Measurements from ENCODE around the gene UBA1. TPM values are rescaled to one million over a fixed set of nuclear protein-coding genes. Genes with fewer than 3 reads are reported as not detected.
"Not testable (repeated sequence)": the region's sequence is repeated elsewhere in the genome, so short reads cannot be mapped to it uniquely, and the experiment has no call there.

The UBA1 gene
- total and polyA plus RNA-seq, 10 of the 15 experiments (the other 5 are each of a cell fraction or from before 2014, with no cell fraction given) = 60.4 to 314 (median 216) TPM

DNA sequence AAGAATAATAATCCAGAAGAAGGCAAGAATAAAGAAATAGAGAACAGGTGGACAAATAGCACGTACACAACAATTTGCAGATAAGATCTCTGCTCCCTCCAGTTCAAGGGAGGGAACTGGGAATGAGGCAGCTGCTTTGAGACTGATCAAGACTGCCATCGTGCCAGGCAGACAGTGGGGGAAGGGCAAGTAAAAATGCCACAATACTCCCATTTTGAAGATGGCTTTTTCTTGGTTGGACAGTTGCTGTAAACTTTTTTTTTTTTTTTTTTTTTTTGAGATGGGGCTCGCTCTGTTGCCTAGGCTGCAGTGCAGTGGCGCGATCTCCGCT, 56.4 kb downstream of the UBA1 start:
- H3K4me1 ChIP-seq (ENCODE audit: control insufficient read depth, insufficient read depth, low read length) = no peaks in the 10 kb centered on the region
- no peak overlapping the region for H3K9ac ChIP-seq (ENCODE audit: control insufficient read depth, insufficient read depth, low read length)
- in situ Hi-C loops (cut with MboI) = no loop called here
- no peak for DNase-seq (ENCODE audit: low read depth, low spot score)
- H3K36me3 ChIP-seq (ENCODE audit: control insufficient read depth in 2 of 2, insufficient read depth in 2 of 2, low read length in 1 of 2) = peaks cover 0 to 1% of the 10 kb centered on the region in 2 experiments; a peak in 2 of 4 replicates
- H3K4me3 ChIP-seq = no peak overlapping the region
- H3K27ac ChIP-seq (ENCODE audit: control insufficient read depth, insufficient read depth) = no peak overlapping the region
- SMC1A ChIA-PET (ENCODE audit: uncharacterized antibody, unreplicated experiment) = no interaction called here
- no peaks in the 10 kb centered on the region; the same call in 2 of the 3 replicates for H3K9me3 ChIP-seq (replicated peaks; ENCODE audit: control insufficient read depth, insufficient read depth, low read length)
- no peaks in the 10 kb centered on the region for H4K20me1 ChIP-seq (ENCODE audit: control insufficient read depth, insufficient read depth)
- no peak for ATAC-seq
- POLR2A ChIA-PET = interaction anchor here (0.7 kb wide), 1 partner anchor 246 kb away, joined by 8 read pairs; no protein-coding TSS in a partner anchor
- RAD21 ChIA-PET (ENCODE audit: unreplicated experiment) = interaction anchor here (1.4 kb wide), 1 partner anchor 112 kb away, joined by 4 read pairs; no protein-coding TSS in a partner anchor
- no peaks in the 10 kb centered on the region for H3K27me3 ChIP-seq (replicated peaks in 1 of 2; ENCODE audit: control insufficient read depth in 2 of 2, insufficient read depth in 2 of 2, low read length in 1 of 2)
- no peaks in the 10 kb centered on the region for H3K79me2 ChIP-seq (ENCODE audit: control insufficient read depth, insufficient read depth, low read length)
- intact Hi-C loops (cut with micrococcal nuclease; ENCODE audit: unreplicated experiment) = no loop called here
- H2AFZ ChIP-seq (ENCODE audit: control insufficient read depth, low read depth, low read length) = no peak overlapping the region
- H3K4me2 ChIP-seq (ENCODE audit: control insufficient read depth, insufficient read depth) = no peak overlapping the region
- no peak for FAIRE-seq
- BruUV-seq (replicated peaks) = no TSS peak
- no peak for TF ChIP-seq NFIC (IDR thresholded peaks at IDR 0.05; ENCODE audit: low read depth, low read length)
- TF ChIP-seq, protein P1, sequence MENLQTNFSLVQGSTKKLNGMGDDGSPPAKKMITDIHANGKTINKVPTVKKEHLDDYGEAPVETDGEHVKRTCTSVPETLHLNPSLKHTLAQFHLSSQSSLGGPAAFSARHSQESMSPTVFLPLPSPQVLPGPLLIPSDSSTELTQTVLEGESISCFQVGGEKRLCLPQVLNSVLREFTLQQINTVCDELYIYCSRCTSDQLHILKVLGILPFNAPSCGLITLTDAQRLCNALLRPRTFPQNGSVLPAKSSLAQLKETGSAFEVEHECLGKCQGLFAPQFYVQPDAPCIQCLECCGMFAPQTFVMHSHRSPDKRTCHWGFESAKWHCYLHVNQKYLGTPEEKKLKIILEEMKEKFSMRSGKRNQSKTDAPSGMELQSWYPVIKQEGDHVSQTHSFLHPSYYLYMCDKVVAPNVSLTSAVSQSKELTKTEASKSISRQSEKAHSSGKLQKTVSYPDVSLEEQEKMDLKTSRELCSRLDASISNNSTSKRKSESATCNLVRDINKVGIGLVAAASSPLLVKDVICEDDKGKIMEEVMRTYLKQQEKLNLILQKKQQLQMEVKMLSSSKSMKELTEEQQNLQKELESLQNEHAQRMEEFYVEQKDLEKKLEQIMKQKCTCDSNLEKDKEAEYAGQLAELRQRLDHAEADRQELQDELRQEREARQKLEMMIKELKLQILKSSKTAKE (IDR thresholded peaks at IDR 0.05; ENCODE audit: low read depth, poor library complexity, severe bottlenecking) = no peak
- no peak for TF ChIP-seq POU2F2 (IDR thresholded peaks at IDR 0.05; ENCODE audit: borderline replicate concordance, low read depth, low read length)
- no peak for TF ChIP-seq YBX1 (IDR thresholded peaks at IDR 0.05)
- TF ChIP-seq ESRRA (IDR thresholded peaks at IDR 0.05; ENCODE audit: low read length) = no peak
- TF ChIP-seq MXI1 (IDR thresholded peaks at IDR 0.05; ENCODE audit: low read depth, low read length) = no peak
- WGBS (ENCODE audit: insufficient coverage, insufficient replicate concordance, low lambda C conversion rate, missing lambda C conversion rate) = 80% methylated on average over 3 of the region's 6 CpGs
- CTCF ChIA-PET = no interaction called here

DNA sequence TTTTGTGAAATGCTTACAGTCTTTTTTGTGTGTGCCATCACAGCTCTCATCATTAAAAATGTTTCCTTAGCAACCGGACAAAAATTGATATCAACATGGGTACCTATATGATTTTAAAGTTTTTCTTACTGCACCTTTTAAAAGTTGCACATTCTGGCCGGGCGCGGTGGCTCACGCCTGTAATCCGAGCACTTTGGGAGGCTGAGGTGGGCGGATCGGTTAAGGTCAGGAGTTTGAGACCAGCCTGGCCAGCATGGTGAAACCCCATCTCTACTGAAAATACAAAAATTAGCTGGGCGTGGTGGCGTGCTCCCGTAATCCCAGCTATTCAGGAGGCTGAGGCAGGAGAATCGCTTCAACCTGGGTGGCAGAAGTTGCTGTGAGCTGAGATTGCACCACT, 64.0 kb downstream of the UBA1 start:
- CTCF ChIA-PET; H3K36me3 ChIP-seq (ENCODE audit: control insufficient read depth in 2 of 2, insufficient read depth in 2 of 2, low read length in 1 of 2); FAIRE-seq; H3K9ac ChIP-seq (ENCODE audit: control insufficient read depth, insufficient read depth, low read length); in situ Hi-C loops (cut with MboI); H3K4me1 ChIP-seq (ENCODE audit: control insufficient read depth, insufficient read depth, low read length); intact Hi-C loops (cut with micrococcal nuclease; ENCODE audit: unreplicated experiment); H3K27me3 ChIP-seq (replicated peaks in 1 of 2; ENCODE audit: control insufficient read depth in 2 of 2, insufficient read depth in 2 of 2, low read length in 1 of 2); RAD21 ChIA-PET (ENCODE audit: unreplicated experiment); DNase-seq (ENCODE audit: low read depth, low spot score); H2AFZ ChIP-seq (ENCODE audit: control insufficient read depth, low read depth, low read length); H3K27ac ChIP-seq (ENCODE audit: control insufficient read depth, insufficient read depth); H3K9me3 ChIP-seq (replicated peaks; ENCODE audit: control insufficient read depth, insufficient read depth, low read length); ATAC-seq; H4K20me1 ChIP-seq (ENCODE audit: control insufficient read depth, insufficient read depth); H3K4me3 ChIP-seq; SMC1A ChIA-PET (ENCODE audit: uncharacterized antibody, unreplicated experiment); POLR2A ChIA-PET; H3K79me2 ChIP-seq (ENCODE audit: control insufficient read depth, insufficient read depth, low read length); BruUV-seq (replicated peaks); H3K4me2 ChIP-seq (ENCODE audit: control insufficient read depth, insufficient read depth): not testable (repeated sequence)
- 69% methylated on average over 12 of the region's 12 CpGs for WGBS (ENCODE audit: insufficient coverage, insufficient replicate concordance, low lambda C conversion rate, missing lambda C conversion rate)

Other genes with a start within 250 kb of the UBA1 start
- gene RGN, start 115.4 kb upstream of the UBA1 start, total RNA-seq (2014; rRNA removed) = not detected in 2 replicates
- not detected in 2 replicates for gene RGN, start 115.4 kb upstream of the UBA1 start, total RNA-seq (2014; rRNA removed; fragmentation: Illumina TruSeq; extraction: Trizol)
- 0.13 and 0.15 TPM in 2 replicates for gene RGN, start 115.4 kb upstream of the UBA1 start, total RNA-seq (2021)
- not detected in 2 replicates for gene RGN, start 115.4 kb upstream of the UBA1 start, polyA plus RNA-seq (2011; rRNA removed)
- not detected in 2 replicates for gene RGN, start 115.4 kb upstream of the UBA1 start, polyA plus RNA-seq (2014; fragmentation: Illumina TruSeq; extraction: Trizol)
- gene RGN, start 115.4 kb upstream of the UBA1 start, polyA plus RNA-seq (2014; fragmentation: Nextera tagmentation; extraction: Ambion mirVana) = not detected
- not detected in 2 replicates for gene RGN, start 115.4 kb upstream of the UBA1 start, polyA plus RNA-seq (2014; rRNA removed)
- gene RGN, start 115.4 kb upstream of the UBA1 start, polyA plus RNA-seq (2016; fragmentation: Nextera tagmentation; extraction: Ambion mirVana) = not detected
- gene NDUFB11, start 49.1 kb upstream of the UBA1 start, total RNA-seq (2014; rRNA removed) = 179 and 202 TPM in 2 replicates
- 51.2 and 60.8 TPM in 2 replicates for gene NDUFB11, start 49.1 kb upstream of the UBA1 start, total RNA-seq (2014; rRNA removed; fragmentation: Illumina TruSeq; extraction: Trizol)
- 101 and 106 TPM in 2 replicates for gene NDUFB11, start 49.1 kb upstream of the UBA1 start, total RNA-seq (2021)
- 27.3 and 53.4 TPM in 2 replicates for gene NDUFB11, start 49.1 kb upstream of the UBA1 start, polyA plus RNA-seq (2011; rRNA removed)
- gene NDUFB11, start 49.1 kb upstream of the UBA1 start, polyA plus RNA-seq (2014; fragmentation: Illumina TruSeq; extraction: Trizol) = 41.5 and 42.5 TPM in 2 replicates
- 10 to 100 TPM; 16.1 to 44.5 TPM for gene NDUFB11, start 49.1 kb upstream of the UBA1 start, polyA plus RNA-seq (2014; fragmentation: Nextera tagmentation; extraction: Ambion mirVana)
- 164 and 211 TPM in 2 replicates for gene NDUFB11, start 49.1 kb upstream of the UBA1 start, polyA plus RNA-seq (2014; rRNA removed)
- gene NDUFB11, start 49.1 kb upstream of the UBA1 start, polyA plus RNA-seq (2016; fragmentation: Nextera tagmentation; extraction: Ambion mirVana) = 100 to 1,000 TPM; 197 to 199 TPM
- 46.8 and 48.0 TPM in 2 replicates for gene RBM10, start 48.6 kb upstream of the UBA1 start, total RNA-seq (2014; rRNA removed)
- gene RBM10, start 48.6 kb upstream of the UBA1 start, total RNA-seq (2014; rRNA removed; fragmentation: Illumina TruSeq; extraction: Trizol) = 20.7 and 24.8 TPM in 2 replicates
- 55.5 and 57.6 TPM in 2 replicates for gene RBM10, start 48.6 kb upstream of the UBA1 start, total RNA-seq (2021)
- gene RBM10, start 48.6 kb upstream of the UBA1 start, polyA plus RNA-seq (2011; rRNA removed) = 7.8 and 16.0 TPM in 2 replicates
- gene RBM10, start 48.6 kb upstream of the UBA1 start, polyA plus RNA-seq (2014; fragmentation: Illumina TruSeq; extraction: Trizol) = 10.4 and 22.5 TPM in 2 replicates
- 1 to 10 TPM; 1.4 to 4.4 TPM for gene RBM10, start 48.6 kb upstream of the UBA1 start, polyA plus RNA-seq (2014; fragmentation: Nextera tagmentation; extraction: Ambion mirVana)
- 34.9 and 40.2 TPM in 2 replicates for gene RBM10, start 48.6 kb upstream of the UBA1 start, polyA plus RNA-seq (2014; rRNA removed)
- gene RBM10, start 48.6 kb upstream of the UBA1 start, polyA plus RNA-seq (2016; fragmentation: Nextera tagmentation; extraction: Ambion mirVana) = 10 to 100 TPM; 50.0 to 60.0 TPM
- 45.6 and 45.7 TPM in 2 replicates for gene CDK16, start 24.9 kb downstream of the UBA1 start, total RNA-seq (2014; rRNA removed)
- gene CDK16, start 24.9 kb downstream of the UBA1 start, total RNA-seq (2014; rRNA removed; fragmentation: Illumina TruSeq; extraction: Trizol) = 32.0 and 32.1 TPM in 2 replicates
- gene CDK16, start 24.9 kb downstream of the UBA1 start, total RNA-seq (2021) = 63.5 and 64.5 TPM in 2 replicates
- 36.5 and 75.1 TPM in 2 replicates for gene CDK16, start 24.9 kb downstream of the UBA1 start, polyA plus RNA-seq (2011; rRNA removed)
- gene CDK16, start 24.9 kb downstream of the UBA1 start, polyA plus RNA-seq (2014; fragmentation: Illumina TruSeq; extraction: Trizol) = 41.4 and 50.7 TPM in 2 replicates
- gene CDK16, start 24.9 kb downstream of the UBA1 start, polyA plus RNA-seq (2014; fragmentation: Nextera tagmentation; extraction: Ambion mirVana) = 1 to 10 TPM; 2.4 to 4.1 TPM
- 57.1 and 64.1 TPM in 2 replicates for gene CDK16, start 24.9 kb downstream of the UBA1 start, polyA plus RNA-seq (2014; rRNA removed)
- gene CDK16, start 24.9 kb downstream of the UBA1 start, polyA plus RNA-seq (2016; fragmentation: Nextera tagmentation; extraction: Ambion mirVana) = 10 to 100 TPM; 43.7 to 52.7 TPM
- gene USP11, start 39.2 kb downstream of the UBA1 start, total RNA-seq (2014; rRNA removed) = 15.8 and 20.0 TPM in 2 replicates
- 13.1 and 14.6 TPM in 2 replicates for gene USP11, start 39.2 kb downstream of the UBA1 start, total RNA-seq (2014; rRNA removed; fragmentation: Illumina TruSeq; extraction: Trizol)
- 37.5 and 42.3 TPM in 2 replicates for gene USP11, start 39.2 kb downstream of the UBA1 start, total RNA-seq (2021)
- 9.1 and 24.7 TPM in 2 replicates for gene USP11, start 39.2 kb downstream of the UBA1 start, polyA plus RNA-seq (2011; rRNA removed)
- 19.9 and 21.0 TPM in 2 replicates for gene USP11, start 39.2 kb downstream of the UBA1 start, polyA plus RNA-seq (2014; fragmentation: Illumina TruSeq; extraction: Trizol)
- 1 to 10 TPM; 3.3 to 5.9 TPM for gene USP11, start 39.2 kb downstream of the UBA1 start, polyA plus RNA-seq (2014; fragmentation: Nextera tagmentation; extraction: Ambion mirVana)
- gene USP11, start 39.2 kb downstream of the UBA1 start, polyA plus RNA-seq (2014; rRNA removed) = 21.8 and 25.1 TPM in 2 replicates
- 10 to 100 TPM; 42.5 to 44.0 TPM for gene USP11, start 39.2 kb downstream of the UBA1 start, polyA plus RNA-seq (2016; fragmentation: Nextera tagmentation; extraction: Ambion mirVana)
- gene ZNF157, start 176.7 kb downstream of the UBA1 start, total RNA-seq (2014; rRNA removed) = 0.06 and 0.16 TPM in 2 replicates
- 0.14 and 0.18 TPM in 2 replicates for gene ZNF157, start 176.7 kb downstream of the UBA1 start, total RNA-seq (2014; rRNA removed; fragmentation: Illumina TruSeq; extraction: Trizol)
- 0.11 TPM in 1 of 2 replicates, not detected in the other for gene ZNF157, start 176.7 kb downstream of the UBA1 start, total RNA-seq (2021)
- 0.08 and 0.23 TPM in 2 replicates for gene ZNF157, start 176.7 kb downstream of the UBA1 start, polyA plus RNA-seq (2011; rRNA removed)
- 0.16 TPM in 2 replicates for gene ZNF157, start 176.7 kb downstream of the UBA1 start, polyA plus RNA-seq (2014; fragmentation: Illumina TruSeq; extraction: Trizol)
- gene ZNF157, start 176.7 kb downstream of the UBA1 start, polyA plus RNA-seq (2014; fragmentation: Nextera tagmentation; extraction: Ambion mirVana) = under 1 TPM in 1 of 2 experiments, not detected in 1; 0.05 TPM
- gene ZNF157, start 176.7 kb downstream of the UBA1 start, polyA plus RNA-seq (2014; rRNA removed) = 0.13 TPM in 1 of 2 replicates, not detected in the other
- under 1 TPM in 1 of 2 experiments, not detected in 1; 0.16 TPM for gene ZNF157, start 176.7 kb downstream of the UBA1 start, polyA plus RNA-seq (2016; fragmentation: Nextera tagmentation; extraction: Ambion mirVana)

Data from GM12878 (cell line).